ENCODE results near the gene RPF1. TPM values are rescaled to one million over a fixed set of nuclear protein-coding genes. Genes with fewer than 3 reads are reported as not detected.

RPF1 gene
- total RNA-seq, 1 experiment from 2014 or later = 43.1 TPM

- POLR2A ChIA-PET = interaction anchor here (0.9 to 3.0 kb wide), 3 partner anchors 9 to 18 kb away, joined by 4 to 7 read pairs (median 5); partner anchors contain the start of genes GNG5, RPF1 and SPATA1
- no peak for DNase-seq (ENCODE audit: unreplicated experiment)
- Mint-ChIP-seq H3K27me3 (ENCODE audit: insufficient read depth, unreplicated experiment) (no peaks in the 10 kb centered on the region), H3K36me3 (ENCODE audit: insufficient read depth, unreplicated experiment) (peaks cover 75% of the 10 kb centered on the region), H3K9me3 (ENCODE audit: unreplicated experiment) (no peaks in the 10 kb centered on the region), H3K27ac (ENCODE audit: low read depth, unreplicated experiment) (no peak overlapping the region), H3K4me3 (ENCODE audit: unreplicated experiment) (no peak overlapping the region), H3K4me1 (ENCODE audit: insufficient read depth, unreplicated experiment) (peaks cover 11% of the 10 kb centered on the region)
- no TSS peak for BruUV-seq (replicated peaks)
- TF ChIP-seq, protein P1, sequence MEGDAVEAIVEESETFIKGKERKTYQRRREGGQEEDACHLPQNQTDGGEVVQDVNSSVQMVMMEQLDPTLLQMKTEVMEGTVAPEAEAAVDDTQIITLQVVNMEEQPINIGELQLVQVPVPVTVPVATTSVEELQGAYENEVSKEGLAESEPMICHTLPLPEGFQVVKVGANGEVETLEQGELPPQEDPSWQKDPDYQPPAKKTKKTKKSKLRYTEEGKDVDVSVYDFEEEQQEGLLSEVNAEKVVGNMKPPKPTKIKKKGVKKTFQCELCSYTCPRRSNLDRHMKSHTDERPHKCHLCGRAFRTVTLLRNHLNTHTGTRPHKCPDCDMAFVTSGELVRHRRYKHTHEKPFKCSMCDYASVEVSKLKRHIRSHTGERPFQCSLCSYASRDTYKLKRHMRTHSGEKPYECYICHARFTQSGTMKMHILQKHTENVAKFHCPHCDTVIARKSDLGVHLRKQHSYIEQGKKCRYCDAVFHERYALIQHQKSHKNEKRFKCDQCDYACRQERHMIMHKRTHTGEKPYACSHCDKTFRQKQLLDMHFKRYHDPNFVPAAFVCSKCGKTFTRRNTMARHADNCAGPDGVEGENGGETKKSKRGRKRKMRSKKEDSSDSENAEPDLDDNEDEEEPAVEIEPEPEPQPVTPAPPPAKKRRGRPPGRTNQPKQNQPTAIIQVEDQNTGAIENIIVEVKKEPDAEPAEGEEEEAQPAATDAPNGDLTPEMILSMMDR (IDR thresholded peaks at IDR 0.05; ENCODE audit: unreplicated experiment) = no peak
- intact Hi-C loops (cut with micrococcal nuclease) = no loop called here
- CTCF ChIA-PET = interaction anchor here (0.6 kb wide), 2 partner anchors 95 to 259 kb away, joined by 4 to 5 read pairs; no protein-coding TSS in a partner anchor
Observed at GRCh38 chr1:84488107-84488506, 9.0 kb downstream of the RPF1 start.

- Mint-ChIP-seq H3K27ac (ENCODE audit: low read depth, unreplicated experiment) (no peak overlapping the region), H3K4me1 (ENCODE audit: insufficient read depth, unreplicated experiment) (peaks cover 6% of the 10 kb centered on the region), H3K36me3 (ENCODE audit: insufficient read depth, unreplicated experiment) (peaks cover 64% of the 10 kb centered on the region), H3K27me3 (ENCODE audit: insufficient read depth, unreplicated experiment) (no peaks in the 10 kb centered on the region), H3K9me3 (ENCODE audit: unreplicated experiment) (no peaks in the 10 kb centered on the region), H3K4me3 (ENCODE audit: unreplicated experiment) (no peak overlapping the region)
- intact Hi-C loops (cut with micrococcal nuclease) = no loop called here
- CTCF ChIA-PET = interaction anchor here (0.6 to 1.1 kb wide), 2 partner anchors 79 to 458 kb away, joined by 3 to 4 read pairs; no protein-coding TSS in a partner anchor
- no peak for DNase-seq (ENCODE audit: unreplicated experiment)
- POLR2A ChIA-PET = interaction anchor here (0.6 to 3.9 kb wide), 4 partner anchors 8 to 203 kb away, joined by 3 to 24 read pairs (median 3); partner anchors contain the start of gene RPF1
- TF ChIP-seq, protein P1 (IDR thresholded peaks at IDR 0.05; ENCODE audit: unreplicated experiment) = no peak
- no TSS peak for BruUV-seq (replicated peaks)
Observed at GRCh38 chr1:84489766-84490165, 10.7 kb downstream of the RPF1 start.

- intact Hi-C loops (cut with micrococcal nuclease) = no loop called here
- BruUV-seq (replicated peaks) = no TSS peak
- Mint-ChIP-seq H3K27me3 (ENCODE audit: insufficient read depth, unreplicated experiment) (no peaks in the 10 kb centered on the region), H3K9me3 (ENCODE audit: unreplicated experiment) (no peaks in the 10 kb centered on the region), H3K4me3 (ENCODE audit: unreplicated experiment) (no peak overlapping the region), H3K27ac (ENCODE audit: low read depth, unreplicated experiment) (no peak overlapping the region), H3K36me3 (ENCODE audit: insufficient read depth, unreplicated experiment) (peaks cover 70% of the 10 kb centered on the region), H3K4me1 (ENCODE audit: insufficient read depth, unreplicated experiment) (no peaks in the 10 kb centered on the region)
- POLR2A ChIA-PET = interaction anchor here (3.9 to 5.0 kb wide), 2 partner anchors 12 to 13 kb away, joined by 24 to 33 read pairs; partner anchors contain the start of genes GNG5, RPF1 and SPATA1
- TF ChIP-seq, protein P1 (IDR thresholded peaks at IDR 0.05; ENCODE audit: unreplicated experiment) = no peak
- CTCF ChIA-PET = no interaction called here
- no peak for DNase-seq (ENCODE audit: unreplicated experiment)
Observed at GRCh38 chr1:84492726-84493125, 13.7 kb downstream of the RPF1 start.

GRCh38 chr1:84493747-84494146, 14.7 kb downstream of the RPF1 start:
- BruUV-seq (replicated peaks) = no TSS peak
- CTCF ChIA-PET = interaction anchor here (0.6 to 0.7 kb wide), 2 partner anchors 14 to 333 kb away, joined by 3 read pairs; no protein-coding TSS in a partner anchor
- POLR2A ChIA-PET = interaction anchor here (0.8 to 5.0 kb wide), 2 partner anchors 11 to 14 kb away, joined by 6 to 33 read pairs; partner anchors contain the start of genes GNG5, RPF1 and SPATA1
- no peak overlapping the region for H3K4me3 Mint-ChIP-seq (ENCODE audit: unreplicated experiment)
- H3K27ac Mint-ChIP-seq (ENCODE audit: low read depth, unreplicated experiment) = no peak overlapping the region
- peaks cover 80% of the 10 kb centered on the region for H3K36me3 Mint-ChIP-seq (ENCODE audit: insufficient read depth, unreplicated experiment)
- no peak for DNase-seq (ENCODE audit: unreplicated experiment)
- TF ChIP-seq, protein P1 (IDR thresholded peaks at IDR 0.05; ENCODE audit: unreplicated experiment) = no peak
- intact Hi-C loops (cut with micrococcal nuclease) = no loop called here
- H3K27me3 Mint-ChIP-seq (ENCODE audit: insufficient read depth, unreplicated experiment) = no peaks in the 10 kb centered on the region
- H3K9me3 Mint-ChIP-seq (ENCODE audit: unreplicated experiment) = no peaks in the 10 kb centered on the region
- no peaks in the 10 kb centered on the region for H3K4me1 Mint-ChIP-seq (ENCODE audit: insufficient read depth, unreplicated experiment)

All from MCF 10A (cell line).